ENCODE data around the gene ITIH5. TPM values are rescaled to one million over a fixed set of nuclear protein-coding genes. Genes with fewer than 3 reads are reported as not detected.
A peak's percentile ranks its signal among the peaks of the same experiment; 100 is the strongest.
"Not testable (repeated sequence)": the region's sequence is repeated elsewhere in the genome, so short reads cannot be mapped to it uniquely, and the experiment has no call there.

ITIH5 gene
- total RNA-seq (10 to 100 TPM; 23.3 to 45.0 TPM), polyA plus RNA-seq (1 to 10 TPM; 3.8 to 9.1 TPM)
- long read RNA-seq, donor 1, full-length matches to known transcripts, result 24 of 58 reads
- long read RNA-seq, donor 1, partial matches to known transcripts, result 16 of 58 reads
- long read RNA-seq, donor 1, other reads (novel, unspliced or antisense), result 18 of 58 reads
- long read RNA-seq, donor 2, full-length matches to known transcripts, result 21 of 41 reads
- long read RNA-seq, donor 2, partial matches to known transcripts, result 10 of 41 reads
- long read RNA-seq, donor 2, other reads (novel, unspliced or antisense), result 10 of 41 reads

GRCh38 chr10:7666253-7667023 is at the start of gene ITIH5:
TSS of gene ITIH5 (minus strand) at chr10:7666966. CDS start at chr10:7666892, 74 bp downstream.
- WGBS, 2 donors, result 0 to 1% methylated on average over 31 to 54 of the region's 54 CpGs
- peak within 1 kb of the TSS; percentile 34 to 99 for H3K4me3 ChIP-seq (ENCODE audit: low read length in 2 of 2)
- intact Hi-C loops (cut with DNase I), result no loop called here
- H3K4me1 ChIP-seq (ENCODE audit: control insufficient read depth in 1 of 2, insufficient read depth in 2 of 2, low read length in 2 of 2), result peaks cover 0 to 3% of the 10 kb centered on the region in 2 donors
- DNase-seq (peak in 1 of 2 donors; percentile 51), ATAC-seq (ENCODE audit: low FRiP score) (peak; percentile 23)
- H3K36me3 ChIP-seq (ENCODE audit: control insufficient read depth in 1 of 2, insufficient read depth in 2 of 2, low read length in 1 of 2), result no peaks in the 10 kb centered on the region
- H3K27me3 ChIP-seq (ENCODE audit: control insufficient read depth in 1 of 2, insufficient read depth in 2 of 2, low read length in 1 of 2), result no peaks in the 10 kb centered on the region
- no peaks in the 10 kb centered on the region for H3K9me3 ChIP-seq (ENCODE audit: control insufficient read depth, low read length)
- H3K27ac ChIP-seq (ENCODE audit: low read depth in 1 of 2, low read length in 2 of 2), result peak within 1 kb of the TSS in 1 of 2 donors; percentile 4

DNA sequence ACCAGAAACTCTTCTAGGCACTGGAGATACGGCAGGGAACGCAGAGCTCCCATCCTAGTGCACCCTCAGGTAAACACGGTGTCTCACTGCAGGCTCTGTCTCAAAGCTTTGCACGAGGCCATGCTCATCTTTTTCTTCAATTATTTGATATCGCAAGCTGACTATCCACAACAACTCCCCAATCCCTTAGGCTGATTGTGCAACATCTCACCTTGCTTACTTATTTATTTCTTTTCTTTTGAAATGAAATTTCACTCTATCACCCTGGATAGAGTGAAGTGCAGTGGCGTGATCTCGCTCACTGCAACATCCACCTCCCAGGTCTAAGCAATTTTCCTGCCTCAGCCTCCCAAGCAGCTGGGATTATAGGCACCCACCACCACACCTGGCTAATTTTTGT is 48.7 kb upstream of the ITIH5 start:
- intact Hi-C loops (cut with DNase I), result no loop called here
- DNase-seq, result no peak
- Histone ChIP-seq H3K36me3 (ENCODE audit: control insufficient read depth in 1 of 2, insufficient read depth in 2 of 2, low read length in 1 of 2) (no peaks in the 10 kb centered on the region), H3K27ac (ENCODE audit: low read depth in 1 of 2, low read length in 2 of 2) (no peak overlapping the region), H3K4me1 (ENCODE audit: control insufficient read depth in 1 of 2, insufficient read depth in 2 of 2, low read length in 2 of 2) (no peaks in the 10 kb centered on the region), H3K27me3 (ENCODE audit: control insufficient read depth in 1 of 2, insufficient read depth in 2 of 2, low read length in 1 of 2) (no peaks in the 10 kb centered on the region), H3K4me3 (ENCODE audit: low read length in 2 of 2) (no peak overlapping the region), H3K9me3 (ENCODE audit: control insufficient read depth, low read length) (peaks cover 2% of the 10 kb centered on the region)
- no peak for ATAC-seq (ENCODE audit: low FRiP score)
- WGBS, 2 donors, result 85 to 91% methylated on average over 7 of the region's 7 CpGs

- DNase-seq; H3K27me3 ChIP-seq (ENCODE audit: control insufficient read depth in 1 of 2, insufficient read depth in 2 of 2, low read length in 1 of 2); H3K36me3 ChIP-seq (ENCODE audit: control insufficient read depth in 1 of 2, insufficient read depth in 2 of 2, low read length in 1 of 2); intact Hi-C loops (cut with DNase I); H3K4me3 ChIP-seq (ENCODE audit: low read length in 2 of 2); H3K4me1 ChIP-seq (ENCODE audit: control insufficient read depth in 1 of 2, insufficient read depth in 2 of 2, low read length in 2 of 2); H3K27ac ChIP-seq (ENCODE audit: low read depth in 1 of 2, low read length in 2 of 2); ATAC-seq (ENCODE audit: low FRiP score); H3K9me3 ChIP-seq (ENCODE audit: control insufficient read depth, low read length): not testable (repeated sequence)
- 78 to 87% methylated on average over 5 of the region's 5 CpGs for WGBS, 2 donors
Measured at GRCh38 chr10:7711075-7711474, 44.3 kb upstream of the ITIH5 start.

DNA sequence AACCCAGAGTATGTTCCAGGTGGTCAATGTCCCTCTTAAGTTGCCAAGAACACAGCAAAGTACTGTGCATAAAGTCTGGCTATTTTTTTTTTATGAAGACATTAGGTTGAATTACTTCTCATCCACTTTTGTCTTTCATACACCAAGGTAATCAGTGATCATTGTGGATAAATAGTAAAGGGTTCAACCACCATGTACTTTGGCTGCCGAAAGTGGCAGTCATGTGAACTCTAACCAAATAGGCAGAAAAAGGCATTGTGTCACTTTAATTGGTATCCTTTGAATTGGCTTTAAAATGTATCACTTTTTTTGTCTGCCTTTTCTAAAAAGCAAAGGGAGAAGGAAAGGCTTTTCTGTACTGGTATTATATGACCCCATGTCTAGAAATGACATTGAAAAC is 43.7 kb upstream of the ITIH5 start:
- WGBS, 2 donors, result 83 to 91% methylated on average over 1 of the region's 1 CpG
- Histone ChIP-seq H3K27ac (ENCODE audit: low read depth in 1 of 2, low read length in 2 of 2) (no peak overlapping the region), H3K9me3 (ENCODE audit: control insufficient read depth, low read length) (peaks cover 2% of the 10 kb centered on the region), H3K36me3 (ENCODE audit: control insufficient read depth in 1 of 2, insufficient read depth in 2 of 2, low read length in 1 of 2) (no peaks in the 10 kb centered on the region), H3K4me1 (ENCODE audit: control insufficient read depth in 1 of 2, insufficient read depth in 2 of 2, low read length in 2 of 2) (no peaks in the 10 kb centered on the region), H3K4me3 (ENCODE audit: low read length in 2 of 2) (no peak overlapping the region), H3K27me3 (ENCODE audit: control insufficient read depth in 1 of 2, insufficient read depth in 2 of 2, low read length in 1 of 2) (peaks cover 0 to 3% of the 10 kb centered on the region in 2 donors)
- no peak for DNase-seq
- ATAC-seq (ENCODE audit: low FRiP score), result no peak
- intact Hi-C loops (cut with DNase I), result no loop called here

DNA sequence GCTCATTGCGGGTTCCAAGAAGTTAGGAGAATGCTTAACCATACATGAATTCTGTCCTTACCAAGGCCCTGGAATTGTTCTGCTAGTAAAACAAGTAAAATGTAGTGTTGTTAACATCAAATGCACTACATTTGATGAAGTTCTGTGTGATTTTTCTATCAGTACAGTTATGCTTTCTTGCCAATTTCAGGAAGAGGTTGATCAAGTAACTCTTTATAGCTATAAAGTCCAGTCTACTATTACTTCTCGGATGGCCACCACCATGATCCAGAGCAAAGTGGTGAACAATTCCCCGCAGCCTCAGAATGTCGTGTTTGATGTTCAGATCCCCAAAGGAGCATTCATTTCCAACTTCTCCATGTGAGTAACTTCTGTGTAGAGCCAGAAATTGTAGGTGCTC is 42.1 kb upstream of the ITIH5 start:
- 91 to 94% methylated on average over 4 of the region's 4 CpGs for WGBS, 2 donors
- H3K36me3 ChIP-seq (ENCODE audit: control insufficient read depth in 1 of 2, insufficient read depth in 2 of 2, low read length in 1 of 2), result no peaks in the 10 kb centered on the region
- H3K4me3 ChIP-seq (ENCODE audit: low read length in 2 of 2), result no peak overlapping the region
- ATAC-seq (ENCODE audit: low FRiP score), result no peak
- intact Hi-C loops (cut with DNase I), result no loop called here
- H3K27me3 ChIP-seq (ENCODE audit: control insufficient read depth in 1 of 2, insufficient read depth in 2 of 2, low read length in 1 of 2), result peaks cover 0 to 3% of the 10 kb centered on the region in 2 donors
- peaks cover 2% of the 10 kb centered on the region for H3K9me3 ChIP-seq (ENCODE audit: control insufficient read depth, low read length)
- H3K27ac ChIP-seq (ENCODE audit: low read depth in 1 of 2, low read length in 2 of 2), result no peak overlapping the region
- DNase-seq, result no peak
- H3K4me1 ChIP-seq (ENCODE audit: control insufficient read depth in 1 of 2, insufficient read depth in 2 of 2, low read length in 2 of 2), result no peaks in the 10 kb centered on the region

- Histone ChIP-seq H3K36me3 (ENCODE audit: control insufficient read depth in 1 of 2, insufficient read depth in 2 of 2, low read length in 1 of 2) (no peaks in the 10 kb centered on the region), H3K4me3 (ENCODE audit: low read length in 2 of 2) (no peak overlapping the region), H3K9me3 (ENCODE audit: control insufficient read depth, low read length) (peaks cover 2% of the 10 kb centered on the region), H3K27me3 (ENCODE audit: control insufficient read depth in 1 of 2, insufficient read depth in 2 of 2, low read length in 1 of 2) (peaks cover 0 to 3% of the 10 kb centered on the region in 2 donors), H3K4me1 (ENCODE audit: control insufficient read depth in 1 of 2, insufficient read depth in 2 of 2, low read length in 2 of 2) (no peaks in the 10 kb centered on the region), H3K27ac (ENCODE audit: low read depth in 1 of 2, low read length in 2 of 2) (no peak overlapping the region)
- DNase-seq, result no peak
- ATAC-seq (ENCODE audit: low FRiP score), result no peak
- WGBS, 2 donors, result 82 to 88% methylated on average over 5 of the region's 5 CpGs
- intact Hi-C loops (cut with DNase I), result no loop called here
Measured at GRCh38 chr10:7707858-7708622, 41.3 kb upstream of the ITIH5 start.

GRCh38 chr10:7707102-7707501 is 40.3 kb upstream of the ITIH5 start:
- WGBS, 2 donors, result 73 to 78% methylated on average over 4 of the region's 4 CpGs
- peaks cover 0 to 3% of the 10 kb centered on the region in 2 donors for H3K27me3 ChIP-seq (ENCODE audit: control insufficient read depth in 1 of 2, insufficient read depth in 2 of 2, low read length in 1 of 2)
- H3K4me1 ChIP-seq (ENCODE audit: control insufficient read depth in 1 of 2, insufficient read depth in 2 of 2, low read length in 2 of 2), result no peaks in the 10 kb centered on the region
- no peak overlapping the region for H3K27ac ChIP-seq (ENCODE audit: low read depth in 1 of 2, low read length in 2 of 2)
- peaks cover 2% of the 10 kb centered on the region for H3K9me3 ChIP-seq (ENCODE audit: control insufficient read depth, low read length)
- H3K36me3 ChIP-seq (ENCODE audit: control insufficient read depth in 1 of 2, insufficient read depth in 2 of 2, low read length in 1 of 2), result no peaks in the 10 kb centered on the region
- no peak overlapping the region for H3K4me3 ChIP-seq (ENCODE audit: low read length in 2 of 2)
- ATAC-seq (ENCODE audit: low FRiP score), result no peak
- DNase-seq, result no peak
- intact Hi-C loops (cut with DNase I), result no loop called here

DNA sequence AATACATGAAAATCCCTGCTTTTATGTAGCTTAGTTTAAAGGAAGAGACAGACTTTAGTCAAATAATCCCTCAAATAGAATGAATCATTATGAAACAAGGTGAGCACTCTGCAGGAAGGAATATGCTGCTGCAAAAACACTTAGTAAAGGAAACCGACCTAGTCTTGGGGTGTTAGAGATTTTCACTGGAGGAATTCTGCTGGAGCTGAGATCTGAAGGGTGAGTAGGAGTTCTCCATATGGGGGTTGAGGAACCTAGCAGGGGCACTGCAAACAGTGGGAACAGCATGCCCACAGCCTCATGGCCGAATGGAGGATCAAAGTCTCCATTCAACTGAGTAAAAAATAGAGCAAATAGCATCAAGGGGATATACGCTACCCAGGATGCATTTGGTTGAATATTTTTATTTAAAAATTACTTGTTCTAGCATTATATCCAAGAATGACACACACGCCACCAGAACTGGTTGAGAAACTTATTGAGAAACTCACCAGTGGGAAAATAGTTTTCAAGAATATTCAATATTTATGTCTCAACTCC is 39.8 kb upstream of the ITIH5 start:
- DNase-seq (no peak), ATAC-seq (ENCODE audit: low FRiP score) (no peak)
- H3K4me1 ChIP-seq (ENCODE audit: control insufficient read depth in 1 of 2, insufficient read depth in 2 of 2, low read length in 2 of 2), result no peaks in the 10 kb centered on the region
- H3K36me3 ChIP-seq (ENCODE audit: control insufficient read depth in 1 of 2, insufficient read depth in 2 of 2, low read length in 1 of 2), result no peaks in the 10 kb centered on the region
- H3K27me3 ChIP-seq (ENCODE audit: control insufficient read depth in 1 of 2, insufficient read depth in 2 of 2, low read length in 1 of 2), result peaks cover 0 to 3% of the 10 kb centered on the region in 2 donors
- 80 to 87% methylated on average over 4 of the region's 4 CpGs for WGBS, 2 donors
- no peak overlapping the region for H3K4me3 ChIP-seq (ENCODE audit: low read length in 2 of 2)
- peaks cover 2% of the 10 kb centered on the region for H3K9me3 ChIP-seq (ENCODE audit: control insufficient read depth, low read length)
- H3K27ac ChIP-seq (ENCODE audit: low read depth in 1 of 2, low read length in 2 of 2), result no peak overlapping the region
- intact Hi-C loops (cut with DNase I), result no loop called here
